Neural cell (in vitro differentiated cells): ENCODE results near the gene DHRS3. TPM values are rescaled to one million over a fixed set of nuclear protein-coding genes. Genes with fewer than 3 reads are reported as not detected.

Source experiments
- H2AFZ ChIP-seq: fragments of 200-600, 300-800 bp; sonication (generic), shearing (Covaris generic); 2 replicates; pipeline ENCODE4 v1.6.0; 2014; ENCODE audit warnings: low read depth, mild to moderate bottlenecking, antibody characterized with exemption, low read length, moderate library complexity
- H3F3A ChIP-seq: fragments of 200-600 bp; shearing (Covaris generic); 2 replicates; pipeline ENCODE4 v1.6.1; 2016; ENCODE audit warnings: mild to moderate bottlenecking, moderate library complexity, mixed read lengths, antibody characterized with exemption, low read length; ENCODE audit not compliant: insufficient read depth, poor library complexity, severe bottlenecking
- H3K27ac ChIP-seq: fragments of 200-600, 300-800 bp; sonication (generic), shearing (Covaris generic); 2 replicates; pipeline ENCODE4 v1.5.1; 2014; ENCODE audit warnings: mild to moderate bottlenecking, low read length, moderate library complexity
- H3K27me3 ChIP-seq: fragments of 300-800, 200-600 bp; sonication (generic), shearing (Covaris generic); 2 replicates; pipeline ENCODE4 v1.6.0; 2014; ENCODE audit warnings: mild to moderate bottlenecking, low read depth, low read length, moderate library complexity; ENCODE audit not compliant: insufficient read depth
- H3K36me3 ChIP-seq: fragments of 300-800, 200-600 bp; sonication (generic), shearing (Covaris generic); 2 replicates; pipeline ENCODE4 v1.5.1; 2014; ENCODE audit warnings: mild to moderate bottlenecking, antibody characterized with exemption, low read length, moderate library complexity; ENCODE audit not compliant: insufficient read depth
- H3K4me2 ChIP-seq: fragments of 300-800, 200-600 bp; sonication (generic), shearing (Covaris generic); 2 replicates; pipeline ENCODE4 v1.6.0; 2014; ENCODE audit warnings: mild to moderate bottlenecking, low read length
- H3K4me3 ChIP-seq: fragments of 300-800, 200-600 bp; sonication (generic), shearing (Covaris generic); 2 replicates; pipeline ENCODE4 v1.5.1; 2014; ENCODE audit warnings: mild to moderate bottlenecking, low read length, moderate library complexity
- H3K79me2 ChIP-seq: fragments of 200-600 bp; shearing (Covaris generic); replicated peaks from 2 replicates; pipeline ENCODE4 v1.6.0; 2014; ENCODE audit warnings: mild to moderate bottlenecking, low read length, moderate library complexity; ENCODE audit not compliant: insufficient read depth
- H3K9ac ChIP-seq: fragments of 300-800, 200-600 bp; sonication (generic), shearing (Covaris generic); 2 replicates; pipeline ENCODE4 v1.6.1; 2016; ENCODE audit warnings: mild to moderate bottlenecking, low read length, mixed read lengths
- H3K9me2 ChIP-seq: fragments of 200-600 bp; shearing (Covaris generic); 2 replicates; pipeline ENCODE4 v1.6.1; 2016; ENCODE audit warnings: mild to moderate bottlenecking, low read length, mixed read lengths; ENCODE audit not compliant: insufficient read depth
- H3K9me3 ChIP-seq: fragments of 200-600, 300-800 bp; sonication (generic), shearing (Covaris generic); 2 replicates; pipeline ENCODE4 v1.6.1; 2016; ENCODE audit warnings: mild to moderate bottlenecking, mixed run types, low read length, moderate library complexity, mixed read lengths
- H4K20me1 ChIP-seq: fragments of 200-600 bp; shearing (Covaris generic); 2 replicates; pipeline ENCODE4 v1.6.1; 2016; ENCODE audit warnings: mild to moderate bottlenecking, mixed run types; ENCODE audit not compliant: insufficient read depth
- EP300 ChIP-seq: fragments of 450-650 bp; conservative IDR thresholded peaks from 2 replicates; pipeline ENCODE4 v1.6.1; 2014; ENCODE audit warnings: antibody characterized with exemption, mild to moderate bottlenecking, moderate library complexity; ENCODE audit not compliant: poor library complexity, severe bottlenecking
- EZH2 ChIP-seq: fragments of 200-600, 300-800 bp; shearing (Covaris generic), sonication (generic); IDR thresholded peaks from 2 replicates; pipeline ENCODE4 v1.6.1; 2014; ENCODE audit warnings: antibody characterized with exemption, low read length, borderline replicate concordance, mild to moderate bottlenecking; ENCODE audit not compliant: insufficient read depth, poor library complexity, severe bottlenecking
- MXI1 ChIP-seq: fragments of 450-650 bp; conservative IDR thresholded peaks from 2 replicates; pipeline ENCODE4 v1.6.1; 2014; ENCODE audit warnings: antibody characterized with exemption, mild to moderate bottlenecking; ENCODE audit not compliant: poor library complexity, severe bottlenecking
- POLR2AphosphoS5 ChIP-seq: IDR thresholded peaks from 2 replicates; pipeline ENCODE4 v1.6.1; 2012
- RAD21 ChIP-seq: fragments of 450-650 bp; conservative IDR thresholded peaks from 2 replicates; pipeline ENCODE4 v1.6.1; 2014; ENCODE audit warnings: antibody characterized with exemption, mild to moderate bottlenecking, moderate library complexity
- REST ChIP-seq: IDR thresholded peaks from 2 replicates; pipeline ENCODE4 v1.6.1; 2012; ENCODE audit warnings: borderline replicate concordance
- SMC3 ChIP-seq: fragments of 450-650 bp; conservative IDR thresholded peaks from 2 replicates; pipeline ENCODE4 v1.6.1; 2014; ENCODE audit warnings: antibody characterized with exemption, mild to moderate bottlenecking, moderate library complexity; ENCODE audit not compliant: poor library complexity
- TAF1 ChIP-seq: IDR thresholded peaks from 2 replicates; pipeline ENCODE4 v1.6.1; 2012; ENCODE audit warnings: low read depth
- polyA plus RNA-seq: library from polyadenylated mRNA; depleted of rRNA; stranded (reverse); fragments of >200 nt; gene quantifications from 2 replicates; pipeline ENCODE4 v1.2.3, GENCODE V29; 2014
- TF ChIP-seq, protein P1 (sequence below): fragments of 450-650 bp; IDR thresholded peaks from 2 replicates; pipeline ENCODE4 v1.5.1; 2014; ENCODE audit warnings: antibody characterized with exemption, mild to moderate bottlenecking, moderate library complexity; ENCODE audit not compliant: poor library complexity, severe bottlenecking

DHRS3 gene
- polyA plus RNA-seq, 1 donor from 2014 or later, result 0.22 TPM

GRCh38 chr1:12630946-12631530 is 13.0 kb upstream of the DHRS3 start:
- Histone ChIP-seq H3K4me3 (no peak overlapping the region), H3K9me3 (no peaks in the 10 kb centered on the region), H3K9me2 (no peaks in the 10 kb centered on the region), H3K79me2 (no peaks in the 10 kb centered on the region), H3K27me3 (no peaks in the 10 kb centered on the region), H3K4me2 (no peak overlapping the region), H4K20me1 (no peaks in the 10 kb centered on the region), H3F3A (no peaks in the 10 kb centered on the region), H3K9ac (no peak overlapping the region), H3K36me3 (no peaks in the 10 kb centered on the region), H3K27ac (no peak overlapping the region), H2AFZ (no peak overlapping the region)
- TF ChIP-seq REST, result no peak
- no peak for TF ChIP-seq POLR2AphosphoS5
- TF ChIP-seq EP300, result no peak
- TF ChIP-seq EZH2, result no peak
- TF ChIP-seq TAF1, result no peak
- TF ChIP-seq SMC3, result no peak

DNA sequence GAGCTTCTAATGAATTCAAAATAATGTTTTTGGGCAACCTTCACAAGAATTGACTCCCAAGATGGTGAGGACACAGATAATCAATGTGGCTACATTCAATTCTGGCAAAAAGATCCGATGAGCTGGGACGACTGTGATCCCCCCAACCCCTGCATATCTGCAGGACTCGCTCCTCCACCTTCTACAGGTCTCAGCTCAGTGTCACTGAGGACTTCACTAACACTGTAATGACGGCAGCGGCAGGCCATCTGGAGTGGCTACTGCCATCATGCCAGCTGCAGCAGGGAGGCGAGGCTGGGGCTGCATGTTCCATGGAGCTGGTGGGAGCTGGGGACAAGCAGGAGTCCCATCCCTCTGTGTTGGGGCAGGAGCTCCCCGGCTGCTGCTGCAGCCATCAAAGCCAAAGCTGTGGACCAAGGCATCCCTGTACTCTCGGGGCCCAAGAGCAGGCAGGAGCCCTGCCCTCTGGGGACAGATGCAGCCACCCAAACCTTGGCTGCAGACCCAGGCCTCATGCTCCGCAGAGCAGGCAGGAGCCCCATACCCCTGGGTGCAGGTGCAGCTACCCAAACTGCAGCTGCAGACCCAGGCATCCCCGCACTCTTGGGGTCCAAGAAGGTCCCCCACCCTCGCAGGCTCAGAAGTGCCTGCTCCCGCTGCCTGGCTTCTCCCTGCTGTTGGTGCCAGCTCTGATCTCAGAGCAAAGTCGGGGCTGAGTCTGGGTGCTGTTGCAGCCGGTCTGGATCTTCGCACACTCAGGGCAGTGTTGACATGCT is 12.2 kb upstream of the DHRS3 start:
- H3K4me3 ChIP-seq, result no peak overlapping the region
- H3K79me2 ChIP-seq, result no peaks in the 10 kb centered on the region
- H3K9me3 ChIP-seq, result no peaks in the 10 kb centered on the region
- H4K20me1 ChIP-seq, result no peaks in the 10 kb centered on the region
- no peak overlapping the region for H2AFZ ChIP-seq
- no peak overlapping the region for H3K4me2 ChIP-seq
- no peaks in the 10 kb centered on the region for H3F3A ChIP-seq
- H3K9me2 ChIP-seq, result no peaks in the 10 kb centered on the region
- H3K27ac ChIP-seq, result no peak overlapping the region
- no peaks in the 10 kb centered on the region for H3K27me3 ChIP-seq
- H3K36me3 ChIP-seq, result no peaks in the 10 kb centered on the region
- no peak overlapping the region for H3K9ac ChIP-seq
- no peak for TF ChIP-seq EZH2
- TF ChIP-seq TAF1, result no peak
- TF ChIP-seq EP300, result no peak
- TF ChIP-seq, protein P1, sequence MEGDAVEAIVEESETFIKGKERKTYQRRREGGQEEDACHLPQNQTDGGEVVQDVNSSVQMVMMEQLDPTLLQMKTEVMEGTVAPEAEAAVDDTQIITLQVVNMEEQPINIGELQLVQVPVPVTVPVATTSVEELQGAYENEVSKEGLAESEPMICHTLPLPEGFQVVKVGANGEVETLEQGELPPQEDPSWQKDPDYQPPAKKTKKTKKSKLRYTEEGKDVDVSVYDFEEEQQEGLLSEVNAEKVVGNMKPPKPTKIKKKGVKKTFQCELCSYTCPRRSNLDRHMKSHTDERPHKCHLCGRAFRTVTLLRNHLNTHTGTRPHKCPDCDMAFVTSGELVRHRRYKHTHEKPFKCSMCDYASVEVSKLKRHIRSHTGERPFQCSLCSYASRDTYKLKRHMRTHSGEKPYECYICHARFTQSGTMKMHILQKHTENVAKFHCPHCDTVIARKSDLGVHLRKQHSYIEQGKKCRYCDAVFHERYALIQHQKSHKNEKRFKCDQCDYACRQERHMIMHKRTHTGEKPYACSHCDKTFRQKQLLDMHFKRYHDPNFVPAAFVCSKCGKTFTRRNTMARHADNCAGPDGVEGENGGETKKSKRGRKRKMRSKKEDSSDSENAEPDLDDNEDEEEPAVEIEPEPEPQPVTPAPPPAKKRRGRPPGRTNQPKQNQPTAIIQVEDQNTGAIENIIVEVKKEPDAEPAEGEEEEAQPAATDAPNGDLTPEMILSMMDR, result no peak
- TF ChIP-seq MXI1, result no peak
- TF ChIP-seq RAD21, result no peak
- TF ChIP-seq POLR2AphosphoS5, result no peak
- TF ChIP-seq REST, result no peak
- no peak for TF ChIP-seq SMC3
